HUDEP-2 (cell line): Measurements from ENCODE around the gene POLR3E.
"Not testable (repeated sequence)": the region's sequence is repeated elsewhere in the genome, so short reads cannot be mapped to it uniquely, and the experiment has no call there.

Experiments used
- DNase-seq, 76 experiments: peaks; one replicate each; lab custom pipeline; 2025; ENCODE audit not compliant: unreplicated experiment in 76 of 76; lab: John Stamatoyannopoulos, UW

The POLR3E gene

DNA sequence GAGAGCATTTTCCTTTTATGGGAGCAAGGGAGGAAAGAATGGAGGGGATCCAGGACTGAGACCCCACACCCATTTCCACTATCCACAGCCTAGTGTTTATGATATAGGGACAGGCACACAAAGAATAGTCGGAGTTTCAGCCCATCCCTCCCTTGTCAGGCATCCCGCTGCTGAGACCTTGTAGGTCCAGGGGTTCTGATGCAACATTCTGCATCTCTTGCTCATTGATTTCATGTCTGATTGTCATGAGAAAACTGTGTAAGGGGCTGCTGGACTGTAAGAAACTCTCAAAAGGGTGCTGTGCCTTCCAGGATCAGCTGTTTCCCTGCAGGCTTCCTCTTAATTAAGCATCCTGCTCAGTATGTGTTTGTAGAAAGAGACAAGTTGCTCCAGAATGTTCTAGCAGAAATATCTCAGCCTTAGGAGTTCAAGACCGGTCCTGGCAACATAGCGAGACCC is 5.3 kb upstream of the POLR3E start:
- DNase-seq: peak in 1 of 76 experiments; percentile 3

DNA sequence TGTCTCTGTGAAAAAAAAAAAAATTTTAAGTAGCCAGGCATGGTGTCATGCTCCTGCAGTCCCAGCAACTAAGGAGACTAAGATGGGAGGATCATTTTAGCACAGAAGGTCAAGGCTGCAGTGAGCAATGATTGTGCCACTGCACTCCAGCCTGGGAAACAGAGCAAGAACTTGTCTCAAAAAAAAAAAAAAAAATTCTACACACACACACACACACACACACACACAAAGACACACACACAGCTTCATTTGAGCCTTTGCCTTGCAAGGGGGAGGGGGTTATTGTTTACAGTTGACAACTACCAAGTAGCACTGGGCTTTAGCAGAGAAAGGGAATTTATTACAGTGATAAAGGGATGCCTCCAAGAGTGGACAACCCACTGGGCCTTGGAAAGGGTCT is 4.9 kb upstream of the POLR3E start:
- no peak for DNase-seq

DNA sequence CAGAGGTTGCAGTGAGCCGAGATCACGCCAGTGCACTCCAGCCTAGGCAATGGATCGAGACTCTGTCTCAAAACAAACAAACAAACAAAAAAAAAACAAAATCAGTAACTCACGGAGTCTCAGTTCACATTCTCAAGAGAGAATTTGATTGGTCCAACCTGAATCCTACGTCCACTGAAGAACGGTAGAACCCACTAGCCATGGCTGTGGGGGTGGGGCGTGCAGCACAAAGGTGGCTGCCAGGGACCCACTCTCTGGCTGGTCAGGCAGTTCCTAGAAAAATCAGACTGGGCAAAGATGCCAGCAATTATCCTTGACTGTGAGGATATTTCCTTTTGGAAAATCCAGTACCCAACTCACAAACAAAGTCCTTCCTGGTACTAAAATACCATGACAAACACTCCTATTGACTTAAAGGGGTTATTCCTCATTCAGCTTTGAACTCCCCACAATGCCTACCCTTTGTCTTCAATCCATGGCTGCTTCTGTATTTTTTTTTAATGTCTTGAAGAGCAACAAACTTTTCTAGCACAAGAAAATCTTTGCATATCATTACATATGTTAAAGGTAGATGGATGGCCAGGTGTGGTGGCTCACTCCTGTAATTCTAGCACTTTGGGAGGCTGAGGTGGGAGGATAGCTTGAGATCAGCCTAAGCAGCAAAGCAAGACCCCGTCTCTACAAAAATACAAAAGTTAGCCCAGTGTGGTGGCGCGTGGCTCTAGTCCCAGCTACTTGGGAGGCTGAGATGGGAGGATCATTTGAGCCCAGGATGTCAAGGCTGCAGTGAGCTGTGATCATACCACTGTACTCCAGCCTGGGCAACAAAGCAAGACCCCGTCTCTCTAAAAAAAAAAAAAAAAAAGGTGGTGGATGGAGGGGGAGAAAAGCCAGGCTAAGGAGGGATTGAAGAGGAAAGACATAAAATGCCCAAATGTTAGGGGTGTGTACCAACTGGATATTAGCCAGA is 3.8 kb upstream of the POLR3E start:
- no peak for DNase-seq

DNA sequence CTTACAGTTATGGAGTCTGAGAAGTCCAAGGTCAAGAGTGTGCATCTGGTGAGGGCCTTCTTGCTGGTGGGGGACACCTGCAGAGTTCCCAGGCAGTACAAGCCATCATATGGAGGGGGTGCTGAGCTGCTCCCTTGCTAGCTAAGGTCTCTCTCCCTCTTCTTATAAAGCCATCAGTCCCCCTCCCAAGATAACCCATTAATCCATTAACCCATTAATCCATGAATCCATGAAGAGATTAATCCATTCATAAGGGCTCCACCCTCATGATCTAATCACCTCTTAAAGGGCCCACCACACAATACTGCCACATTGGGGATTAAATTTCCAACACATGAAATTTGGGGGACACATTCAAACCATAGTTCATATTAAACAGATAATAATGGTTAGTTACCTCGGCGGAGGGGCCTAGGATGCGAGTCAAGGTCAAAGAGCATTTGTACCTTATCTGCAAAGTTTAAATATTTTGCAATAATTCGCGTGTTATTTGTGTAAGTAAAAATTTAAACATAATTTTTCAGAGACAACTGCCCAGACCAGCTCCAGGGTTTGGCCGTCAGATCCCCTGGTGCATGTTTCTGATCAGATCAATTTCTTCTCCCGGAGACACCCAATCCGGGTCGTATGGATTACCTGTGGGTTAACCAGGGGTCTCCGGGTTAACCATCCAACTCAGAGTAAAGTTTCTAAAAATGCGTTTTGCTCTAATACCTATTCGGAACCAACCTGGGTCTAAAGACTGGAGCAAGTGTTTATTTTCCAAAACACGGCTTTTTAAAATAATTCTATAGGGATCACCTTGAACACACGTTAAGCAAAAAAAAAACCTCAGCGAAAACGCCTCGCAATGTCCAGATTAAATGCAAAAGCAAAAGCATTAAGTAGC is 740 bp upstream of the POLR3E start:
- DNase-seq: peak in 6 of 76 experiments; percentile 8 to 32 (median 17)

DNA sequence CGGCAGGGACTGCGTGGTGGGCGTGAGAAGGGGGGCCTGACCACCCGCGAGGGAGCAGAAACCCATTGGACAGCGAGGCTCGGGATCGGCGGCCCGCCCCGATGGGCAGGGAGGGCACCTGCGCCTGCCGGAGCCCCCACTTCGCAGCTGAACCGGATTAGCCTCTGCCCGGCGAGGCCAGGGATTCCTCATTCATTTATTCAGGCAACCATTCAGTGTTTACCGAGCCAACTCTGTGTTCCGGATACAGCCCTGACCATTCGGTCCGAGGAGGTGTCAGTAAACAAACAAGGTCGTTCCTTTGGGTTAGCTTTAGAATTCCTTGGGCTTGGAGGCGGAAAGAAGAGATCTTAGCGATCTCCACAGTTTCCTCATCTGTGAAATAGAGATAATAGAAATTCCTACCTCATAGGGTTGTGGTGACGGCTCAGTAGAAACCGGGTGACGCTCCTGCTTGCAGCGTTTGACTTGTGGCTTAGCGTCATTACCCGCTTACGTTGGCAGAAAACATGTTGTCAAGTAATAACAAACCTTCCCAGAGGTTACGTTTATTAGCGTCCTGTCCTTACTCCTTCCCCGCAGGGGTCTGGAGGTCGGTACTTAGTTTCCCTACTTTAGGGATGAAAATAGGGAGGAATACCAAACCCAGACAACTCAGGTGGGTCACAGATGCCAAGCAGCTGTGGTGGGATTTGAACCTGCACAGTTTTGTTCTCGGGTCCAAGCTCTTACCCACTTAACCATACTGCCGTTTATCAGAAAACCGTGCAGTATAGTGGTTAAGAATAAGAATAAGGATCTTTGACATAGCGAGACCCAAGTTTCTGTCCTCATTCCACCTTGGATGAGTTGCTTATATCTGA is 893 bp downstream of the POLR3E start:
- DNase-seq: peak in 75 of 76 experiments; percentile 40 to 93 (median 69)

DNA sequence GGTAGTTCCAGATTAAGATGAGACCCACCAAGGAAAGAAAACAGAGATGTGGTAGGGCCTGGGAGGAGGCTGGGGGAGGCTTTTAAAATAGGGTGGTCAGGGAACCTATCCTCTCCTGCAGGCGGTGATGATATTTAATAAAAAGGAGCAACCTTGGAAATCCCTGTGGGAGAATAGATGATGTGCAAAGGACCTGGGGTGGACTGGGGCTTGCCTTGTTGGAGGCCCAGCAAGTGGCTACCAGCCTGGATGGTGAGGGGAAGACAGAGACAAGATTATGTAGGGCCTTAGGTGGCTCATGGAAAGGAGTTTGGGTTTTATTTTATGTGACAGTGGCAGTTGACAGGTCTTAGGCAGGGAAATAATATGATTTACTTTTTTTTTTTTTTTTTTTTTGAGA is 1.8 kb downstream of the POLR3E start:
- no peak for DNase-seq

DNA sequence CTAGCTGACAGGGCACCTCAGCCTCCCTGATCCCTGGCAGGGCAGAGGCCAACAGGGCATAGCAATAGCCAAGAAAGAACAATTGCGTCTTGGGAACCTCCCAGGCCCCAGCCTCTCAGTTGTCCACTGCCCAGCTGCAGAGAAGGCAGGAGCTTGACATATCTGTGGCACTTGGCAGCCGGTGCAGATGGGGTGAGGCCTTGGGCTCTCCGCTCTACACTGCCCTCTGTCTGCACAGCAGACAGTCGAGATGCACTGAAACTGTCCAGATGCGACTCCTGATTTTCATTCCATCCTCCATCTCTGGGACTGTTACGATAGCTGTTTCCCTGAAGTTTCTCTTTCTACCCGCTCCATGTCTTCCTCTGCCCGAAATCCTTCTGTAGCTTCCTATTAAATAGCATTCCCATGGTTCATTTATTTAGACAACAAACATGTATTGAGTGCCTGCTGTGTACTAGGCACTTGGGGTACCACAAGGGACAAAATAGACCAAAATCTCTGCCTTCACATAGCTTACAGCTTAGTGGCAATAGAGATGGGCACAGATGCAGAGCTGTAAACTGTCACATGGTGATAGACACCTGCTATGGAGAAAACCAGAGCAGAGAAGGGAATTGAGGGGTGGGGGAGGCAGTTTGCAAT is 3.3 kb downstream of the POLR3E start:
- DNase-seq: peak in 72 of 76 experiments; percentile 6 to 79 (median 60)

DNA sequence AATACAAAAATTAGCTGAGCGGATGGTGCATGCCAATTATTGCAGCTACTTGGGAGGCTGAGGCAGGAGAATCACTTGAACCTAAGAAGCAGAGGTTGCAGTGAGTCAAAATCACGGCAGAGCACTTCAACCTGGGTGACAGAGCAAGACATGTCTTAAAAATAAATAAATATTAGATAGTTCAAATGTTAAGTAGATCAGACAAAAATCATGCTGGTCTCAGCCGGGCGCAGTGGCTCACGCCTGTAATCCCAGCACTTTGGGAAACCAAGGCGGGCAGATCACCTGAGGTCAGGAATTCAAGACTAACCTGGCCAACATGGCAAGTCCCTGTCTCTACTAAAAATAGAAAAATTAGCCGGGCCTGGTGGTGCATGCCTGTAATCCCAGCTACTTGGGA is 4.2 kb downstream of the POLR3E start:
- DNase-seq: not testable (repeated sequence)

DNA sequence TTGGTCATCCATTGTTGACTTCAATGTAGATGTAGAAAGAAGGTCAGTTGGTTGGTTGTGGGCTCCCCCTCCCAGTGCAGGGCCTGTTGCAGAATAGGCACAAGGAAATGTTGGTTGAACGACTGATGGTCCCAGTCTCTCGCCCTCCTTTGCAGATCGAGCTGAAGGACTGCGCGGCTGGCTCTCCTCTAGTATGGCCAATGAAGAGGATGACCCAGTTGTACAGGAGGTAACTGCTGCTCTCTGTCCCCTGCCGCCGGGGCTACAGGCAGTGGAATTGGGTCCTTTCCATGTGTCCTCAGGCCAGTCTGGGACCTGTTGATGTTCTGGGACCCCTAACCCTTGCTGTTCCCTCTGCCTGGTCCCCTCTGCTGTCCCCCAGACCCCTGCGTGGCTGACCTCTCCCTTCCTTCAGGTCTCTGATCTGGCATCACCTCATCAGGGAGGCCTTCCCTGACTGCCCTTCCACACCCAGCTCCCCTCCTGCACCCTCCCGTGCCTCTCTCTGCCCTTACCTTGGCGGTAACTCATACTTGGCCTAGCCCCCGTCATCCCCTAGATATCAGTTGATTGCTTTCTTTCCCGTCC is 5.7 kb downstream of the POLR3E start:
- no peak for DNase-seq

DNA sequence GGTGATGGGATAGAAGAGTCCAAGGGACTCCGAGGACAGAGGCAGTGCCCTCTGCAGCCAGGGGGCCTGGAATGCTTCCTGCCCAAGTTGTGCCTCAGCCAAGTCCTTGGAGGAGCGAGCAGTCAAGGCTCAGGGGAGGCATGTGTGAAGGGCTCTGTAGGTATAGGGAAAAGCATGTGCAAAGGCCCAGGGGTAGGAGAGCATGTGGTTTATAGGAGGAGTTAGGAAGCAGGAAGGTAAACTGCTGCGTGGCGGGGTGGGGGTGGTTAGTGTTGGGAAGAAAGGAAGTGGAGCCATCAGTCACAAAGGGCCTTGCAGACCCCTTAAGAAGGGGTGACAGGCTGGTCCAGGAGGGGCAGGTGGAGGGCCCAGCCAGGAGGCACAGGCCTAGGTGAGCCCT is 7.2 kb downstream of the POLR3E start:
- no peak for DNase-seq

DNA sequence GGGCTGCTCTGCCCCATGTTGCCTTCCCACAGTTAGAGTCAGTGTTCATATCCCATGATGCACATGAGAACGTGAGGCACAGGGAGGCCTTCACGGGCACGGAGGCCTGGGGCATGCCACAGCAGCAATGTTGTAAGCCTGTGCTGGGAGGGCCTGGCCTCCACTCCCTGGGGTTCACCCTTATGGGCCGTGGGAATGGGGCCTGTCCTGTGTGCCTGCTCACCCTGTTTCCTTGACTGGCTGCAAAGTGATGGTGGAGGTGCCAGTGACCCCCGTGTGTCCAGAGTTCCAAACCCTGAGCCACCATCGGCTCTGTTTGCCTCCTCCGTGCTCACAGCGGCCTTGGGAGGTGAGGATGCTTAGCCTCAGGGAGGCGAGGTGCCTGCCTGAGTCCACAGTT is 9.6 kb downstream of the POLR3E start:
- no peak for DNase-seq

DNA sequence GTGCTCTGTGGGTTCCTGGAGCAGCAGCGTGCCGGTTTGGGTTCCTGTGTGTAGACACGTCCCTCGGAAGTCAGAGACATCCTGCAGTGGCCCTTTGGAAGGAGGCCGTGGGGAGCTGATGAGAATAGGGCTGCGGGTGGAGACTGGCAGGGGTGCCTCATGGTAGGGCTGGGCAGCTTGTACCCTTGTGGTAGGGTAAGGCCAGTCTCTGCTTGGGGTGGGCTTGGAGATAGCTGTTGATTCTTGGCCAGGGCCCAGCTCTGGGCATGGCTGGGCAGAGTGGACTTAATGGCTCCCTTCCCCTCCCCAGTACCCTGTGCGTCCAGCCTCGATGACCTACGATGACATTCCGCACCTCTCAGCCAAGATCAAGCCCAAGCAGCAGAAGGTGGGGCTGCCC is 10.6 kb downstream of the POLR3E start:
- no peak for DNase-seq

DNA sequence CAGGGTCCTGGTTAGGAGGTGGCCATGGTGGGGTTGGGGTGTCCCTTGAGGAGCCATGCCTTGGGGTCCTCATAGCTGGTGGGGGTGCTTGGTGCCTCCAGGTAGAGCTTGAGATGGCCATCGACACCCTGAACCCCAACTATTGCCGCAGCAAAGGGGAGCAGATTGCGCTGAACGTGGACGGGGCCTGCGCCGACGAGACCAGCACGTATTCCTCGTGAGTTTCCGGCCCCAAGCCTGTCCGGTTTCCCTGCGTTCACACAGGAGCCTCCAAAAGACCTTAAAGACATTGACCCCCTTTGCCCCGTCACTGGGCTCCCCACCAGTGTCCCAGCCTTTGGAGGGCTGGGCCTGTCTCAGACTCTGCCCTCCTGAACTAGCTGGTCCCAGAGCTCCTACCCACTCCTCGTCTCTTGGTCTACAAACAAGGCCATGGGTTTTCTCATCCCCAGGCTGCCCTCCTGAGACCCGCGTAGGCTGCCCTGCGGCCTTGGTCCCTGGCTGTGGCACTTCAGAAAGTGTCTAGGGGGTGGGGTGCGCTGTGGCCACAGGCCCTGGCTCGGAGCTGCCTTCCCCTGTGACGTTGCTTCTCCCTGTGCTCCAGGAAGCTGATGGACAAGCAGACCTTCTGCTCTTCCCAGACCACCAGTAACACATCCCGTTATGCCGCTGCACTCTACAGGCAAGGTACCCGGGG is 11.8 kb downstream of the POLR3E start:
- DNase-seq: no peak

DNA sequence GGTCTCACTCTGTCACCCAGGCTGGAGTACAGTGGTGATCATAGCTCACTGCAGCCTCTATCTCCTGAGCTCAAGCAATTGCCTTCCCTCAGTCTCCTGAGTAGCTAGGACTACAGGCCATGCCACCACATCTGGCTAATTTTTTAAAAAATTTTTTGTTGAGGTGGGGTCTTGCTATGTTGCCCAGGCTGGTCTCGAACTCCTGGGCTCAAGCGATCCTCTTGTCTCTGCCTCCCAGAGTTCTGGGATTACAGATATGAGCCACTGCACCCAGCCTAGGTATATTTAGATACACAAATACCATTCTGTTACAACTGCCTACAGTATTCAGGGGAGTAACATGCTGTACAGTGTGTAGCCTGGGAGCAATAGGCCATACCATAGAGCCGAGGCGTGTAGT is 14.3 kb downstream of the POLR3E start:
- no peak for DNase-seq

DNA sequence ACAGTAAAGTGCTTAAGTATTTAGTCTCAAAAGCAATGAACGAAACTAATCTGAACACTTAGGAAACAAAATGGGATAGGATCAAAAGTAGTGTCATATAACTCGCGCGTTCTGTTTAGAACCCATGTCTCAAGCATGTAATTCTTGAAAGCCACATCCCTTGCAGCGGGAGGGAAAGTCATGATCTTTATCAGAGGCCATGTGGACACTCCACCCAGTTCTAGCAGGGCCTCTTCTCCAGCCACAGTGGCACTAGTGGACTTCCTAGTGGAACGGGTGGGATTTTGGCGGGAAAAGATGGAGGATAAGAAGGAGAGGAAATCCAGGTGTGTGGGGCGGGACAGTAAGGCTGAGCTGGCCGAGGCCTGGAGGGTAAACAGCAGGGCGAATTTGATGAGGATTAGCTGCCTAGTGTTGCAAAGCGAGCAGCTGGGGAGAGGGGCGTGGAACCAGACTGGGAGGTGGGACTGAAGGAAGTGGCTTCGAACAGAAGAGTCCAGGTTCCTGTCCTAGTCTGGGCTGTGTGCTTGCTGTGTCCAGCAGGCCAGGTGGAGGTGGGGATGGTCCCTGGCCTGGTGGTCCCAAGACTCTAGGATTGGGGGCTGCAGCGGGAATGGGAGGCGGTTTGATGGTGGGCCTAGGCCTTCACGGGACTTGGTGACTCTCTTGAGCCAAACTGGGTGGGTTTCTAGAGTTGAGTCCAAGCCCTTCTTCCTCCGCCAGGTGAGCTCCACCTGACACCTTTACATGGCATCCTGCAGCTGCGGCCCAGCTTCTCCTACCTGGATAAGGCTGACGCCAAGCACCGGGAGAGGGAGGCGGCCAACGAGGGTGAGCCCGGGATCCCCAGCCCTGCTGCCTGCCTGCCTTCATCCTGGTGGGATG is 15.9 kb downstream of the POLR3E start:
- peak in 3 of 76 experiments; percentile 4 to 17 (median 10) for DNase-seq

DNA sequence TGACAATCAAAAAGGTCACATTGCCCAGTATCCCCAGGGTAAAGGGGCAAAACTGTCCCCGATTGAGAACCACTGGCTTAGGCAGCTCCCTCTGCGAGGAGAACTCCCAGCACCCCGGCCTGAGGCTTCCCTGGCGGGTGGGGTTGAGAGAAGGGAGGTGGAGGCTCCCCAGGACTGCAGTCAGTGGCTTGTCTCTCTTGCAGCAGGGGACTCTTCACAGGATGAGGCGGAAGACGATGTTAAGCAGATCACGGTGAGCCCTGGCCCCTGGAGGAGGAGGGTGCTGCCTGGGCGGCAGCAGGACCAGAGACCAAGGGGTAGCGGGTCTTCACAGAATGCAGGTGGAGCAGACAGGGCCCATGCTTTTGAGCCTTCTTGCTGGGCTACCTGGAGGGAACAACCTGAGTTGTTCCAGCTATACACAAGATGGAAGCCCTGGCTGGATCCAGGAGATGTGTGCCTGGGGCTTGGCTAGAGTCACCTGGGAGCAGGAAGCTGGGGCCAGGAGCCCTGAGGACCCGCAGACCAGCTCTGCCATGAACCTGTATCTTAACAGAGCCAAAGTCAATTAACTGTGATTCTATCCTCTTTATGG is 16.8 kb downstream of the POLR3E start:
- DNase-seq: no peak
